MCF 10A (cell line): Measurements from ENCODE around the gene LPIN3. TPM values are rescaled to one million over a fixed set of nuclear protein-coding genes. Genes with fewer than 3 reads are reported as not detected.

Source experiments
- BruUV-seq: library from RNA; stranded (reverse); fragments of 400-500 nt; replicated peaks from 2 replicates; lab custom pipeline; 2021; lab: Mats Ljungman, UMichigan
- CTCF ChIA-PET: fragments of 300-600 bp; sonication (Branson Sonifier 250); formaldehyde crosslinking; extraction: SDS; loops from one replicate; lab custom pipeline; 2021; ENCODE audit warnings: antibody characterized with exemption, inconsistent platforms; lab: Yijun Ruan, JAX
- POLR2A ChIA-PET: fragments of 300-600, 350-650 bp; sonication (Branson Sonifier 250); formaldehyde crosslinking; extraction: SDS; loops from one replicate; lab custom pipeline; 2020; ENCODE audit warnings: antibody characterized with exemption, inconsistent platforms; lab: Yijun Ruan, JAX
- DNase-seq: peaks from one replicate; pipeline ENCODE4 v3.0.0-alpha.2; 2018; ENCODE audit not compliant: unreplicated experiment
- H3K27ac Mint-ChIP-seq: one replicate; pipeline ENCODE4 v1.8.0; 2022; ENCODE audit warnings: mild to moderate bottlenecking, low read depth, mixed read lengths; ENCODE audit not compliant: unreplicated experiment
- H3K27me3 Mint-ChIP-seq: one replicate; pipeline ENCODE4 v1.8.0; 2022; ENCODE audit warnings: mixed read lengths; ENCODE audit not compliant: insufficient read depth, unreplicated experiment
- H3K36me3 Mint-ChIP-seq: one replicate; pipeline ENCODE4 v1.8.0; 2022; ENCODE audit warnings: mild to moderate bottlenecking, moderate library complexity, mixed read lengths; ENCODE audit not compliant: insufficient read depth, unreplicated experiment
- H3K4me1 Mint-ChIP-seq: one replicate; pipeline ENCODE4 v1.8.0; 2022; ENCODE audit warnings: mixed read lengths; ENCODE audit not compliant: insufficient read depth, unreplicated experiment
- H3K4me3 Mint-ChIP-seq: one replicate; pipeline ENCODE4 v1.8.0; 2022; ENCODE audit warnings: mild to moderate bottlenecking, moderate library complexity, mixed read lengths; ENCODE audit not compliant: unreplicated experiment
- H3K9me3 Mint-ChIP-seq: one replicate; pipeline ENCODE4 v1.8.0; 2022; ENCODE audit warnings: mixed read lengths; ENCODE audit not compliant: unreplicated experiment
- intact Hi-C: fragments of 100-400 bp; cut with micrococcal nuclease; formaldehyde crosslinking; loops from 2 replicates; pipeline ENCODE4 v1.14.1; 2022
- total RNA-seq: library from RNA; stranded (reverse); gene quantifications from 2 replicates; pipeline ENCODE4 v1.2.3, GENCODE V29; 2022
- TF ChIP-seq, protein P1 (sequence below): fragments of 200-600 bp; IDR thresholded peaks from one replicate; pipeline ENCODE4 v1.8.0; 2022; ENCODE audit warnings: antibody characterized with exemption, mild to moderate bottlenecking; ENCODE audit not compliant: unreplicated experiment

The LPIN3 gene
- total RNA-seq, 1 experiment from 2014 or later: 16.5 TPM

GRCh38 chr20:41394081-41394480, 53.5 kb downstream of the LPIN3 start:
- BruUV-seq: no TSS peak
- H3K9me3 Mint-ChIP-seq: no peaks in the 10 kb centered on the region
- H3K36me3 Mint-ChIP-seq: peaks cover 6% of the 10 kb centered on the region
- no peak for DNase-seq
- H3K4me3 Mint-ChIP-seq: no peak overlapping the region
- intact Hi-C loops: no loop called here
- H3K4me1 Mint-ChIP-seq: peaks cover 7% of the 10 kb centered on the region
- CTCF ChIA-PET: interaction anchor here (0.6 to 5.8 kb wide), 5 partner anchors 11 to 161 kb away, joined by 3 to 36 read pairs (median 3); partner anchors contain the start of gene LPIN3
- TF ChIP-seq, protein P1, sequence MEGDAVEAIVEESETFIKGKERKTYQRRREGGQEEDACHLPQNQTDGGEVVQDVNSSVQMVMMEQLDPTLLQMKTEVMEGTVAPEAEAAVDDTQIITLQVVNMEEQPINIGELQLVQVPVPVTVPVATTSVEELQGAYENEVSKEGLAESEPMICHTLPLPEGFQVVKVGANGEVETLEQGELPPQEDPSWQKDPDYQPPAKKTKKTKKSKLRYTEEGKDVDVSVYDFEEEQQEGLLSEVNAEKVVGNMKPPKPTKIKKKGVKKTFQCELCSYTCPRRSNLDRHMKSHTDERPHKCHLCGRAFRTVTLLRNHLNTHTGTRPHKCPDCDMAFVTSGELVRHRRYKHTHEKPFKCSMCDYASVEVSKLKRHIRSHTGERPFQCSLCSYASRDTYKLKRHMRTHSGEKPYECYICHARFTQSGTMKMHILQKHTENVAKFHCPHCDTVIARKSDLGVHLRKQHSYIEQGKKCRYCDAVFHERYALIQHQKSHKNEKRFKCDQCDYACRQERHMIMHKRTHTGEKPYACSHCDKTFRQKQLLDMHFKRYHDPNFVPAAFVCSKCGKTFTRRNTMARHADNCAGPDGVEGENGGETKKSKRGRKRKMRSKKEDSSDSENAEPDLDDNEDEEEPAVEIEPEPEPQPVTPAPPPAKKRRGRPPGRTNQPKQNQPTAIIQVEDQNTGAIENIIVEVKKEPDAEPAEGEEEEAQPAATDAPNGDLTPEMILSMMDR: no peak
- POLR2A ChIA-PET: no interaction called here
- no peak overlapping the region for H3K27ac Mint-ChIP-seq
- no peaks in the 10 kb centered on the region for H3K27me3 Mint-ChIP-seq

DNA sequence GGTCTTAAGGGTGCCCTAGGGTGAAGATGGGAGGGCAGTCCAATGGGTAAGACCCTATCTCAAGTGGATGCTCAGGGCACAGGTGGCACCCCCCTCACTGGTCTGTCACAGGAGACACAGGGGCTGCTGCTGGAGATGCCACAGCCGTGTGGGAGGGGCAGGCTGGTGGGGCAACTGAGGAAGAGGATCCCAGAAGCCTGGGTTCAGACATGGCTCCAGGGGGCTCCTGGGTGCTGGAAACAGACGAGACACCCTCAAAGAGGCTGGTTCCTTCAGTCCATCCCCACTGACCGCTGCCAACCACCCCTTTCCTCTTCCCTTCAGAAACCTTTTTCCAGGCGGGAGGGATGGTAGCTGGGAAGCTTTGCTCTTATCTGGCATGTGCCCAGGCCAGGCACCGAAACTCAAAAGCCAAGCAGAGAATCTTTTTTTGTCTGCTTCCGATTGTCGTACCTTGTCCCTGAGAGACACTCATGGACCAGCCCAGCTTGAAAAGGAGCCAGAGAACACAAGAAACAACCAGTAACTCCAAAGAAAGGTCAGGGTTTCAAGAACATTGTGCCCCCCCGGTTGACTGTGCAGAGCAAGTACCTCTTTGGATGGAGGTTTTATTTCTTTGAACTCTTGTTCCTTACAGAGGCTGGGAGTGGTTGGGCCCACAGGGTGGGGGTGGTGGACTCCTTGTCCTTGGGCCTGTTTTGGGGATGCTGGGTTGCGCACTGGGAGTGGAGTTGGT, 54.5 kb downstream of the LPIN3 start:
- Mint-ChIP-seq H3K36me3 (peaks cover 6% of the 10 kb centered on the region), H3K4me1 (peaks cover 7% of the 10 kb centered on the region), H3K27ac (no peak overlapping the region), H3K27me3 (no peaks in the 10 kb centered on the region), H3K9me3 (no peaks in the 10 kb centered on the region), H3K4me3 (no peak overlapping the region)
- no peak for DNase-seq
- CTCF ChIA-PET: interaction anchor here (0.6 to 5.8 kb wide), 3 partner anchors 16 to 162 kb away, joined by 3 to 36 read pairs (median 3); no protein-coding TSS in a partner anchor
- TF ChIP-seq, protein P1: no peak
- POLR2A ChIA-PET: no interaction called here
- BruUV-seq: no TSS peak
- intact Hi-C loops: no loop called here

GRCh38 chr20:41395667-41396664, 55.3 kb downstream of the LPIN3 start:
- Mint-ChIP-seq H3K27ac (no peak overlapping the region), H3K4me1 (peaks cover 7% of the 10 kb centered on the region), H3K27me3 (no peaks in the 10 kb centered on the region), H3K9me3 (no peaks in the 10 kb centered on the region), H3K4me3 (no peak overlapping the region), H3K36me3 (peaks cover 6% of the 10 kb centered on the region)
- TF ChIP-seq, protein P1: no peak
- DNase-seq: no peak
- intact Hi-C loops: no loop called here
- no TSS peak for BruUV-seq
- POLR2A ChIA-PET: interaction anchor here (0.7 kb wide), 1 partner anchor 222 kb away, joined by 3 read pairs; the partner anchor contains the start of gene CHD6
- CTCF ChIA-PET: interaction anchor here (0.5 to 5.8 kb wide), 3 partner anchors 15 to 227 kb away, joined by 3 to 36 read pairs (median 3); no protein-coding TSS in a partner anchor
